ENCODE data around the gene WDR20.
"Not testable (repeated sequence)": the region's sequence is repeated elsewhere in the genome, so short reads cannot be mapped to it uniquely, and the experiment has no call there.

The WDR20 gene

DNA sequence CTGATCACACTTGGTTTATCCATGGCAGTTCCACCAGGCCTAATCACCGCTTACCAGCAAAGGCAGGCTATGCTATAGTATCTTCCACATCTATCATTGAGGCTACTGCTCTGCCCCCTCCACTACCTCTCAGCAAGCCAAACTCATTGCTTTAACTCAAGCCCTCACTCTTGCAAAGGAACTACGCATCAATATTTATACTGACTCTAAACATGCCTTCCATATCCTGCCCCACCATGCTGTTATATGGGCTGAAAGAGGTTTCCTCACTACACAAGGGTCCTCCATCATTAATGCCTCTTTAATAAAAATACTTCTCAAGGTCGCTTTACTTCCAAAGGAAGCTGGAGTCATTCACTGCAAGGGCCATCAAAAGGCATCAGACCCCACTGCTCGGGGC lies 104.1 kb downstream of the WDR20 start:
- not testable (repeated sequence) for DNase-seq

DNA sequence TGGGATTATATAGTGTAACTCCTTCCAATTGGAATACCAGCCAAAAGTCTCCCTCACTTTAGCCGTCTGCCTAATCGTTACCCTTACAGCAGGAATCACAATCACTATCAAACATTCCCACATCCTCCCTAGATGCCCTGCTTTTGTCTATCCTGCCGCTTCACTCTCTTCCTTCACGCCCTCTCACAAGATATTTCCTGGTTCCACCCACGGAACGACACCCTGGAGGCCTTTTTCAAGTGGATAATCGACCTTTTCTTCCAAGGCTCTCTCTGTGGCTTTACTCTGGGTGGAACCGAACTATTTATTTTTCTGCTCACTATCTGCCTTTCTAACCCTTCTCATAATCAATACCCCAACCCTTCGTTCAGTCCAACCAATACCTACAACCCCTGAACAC lies 106.4 kb downstream of the WDR20 start:
- no peak for DNase-seq

DNA sequence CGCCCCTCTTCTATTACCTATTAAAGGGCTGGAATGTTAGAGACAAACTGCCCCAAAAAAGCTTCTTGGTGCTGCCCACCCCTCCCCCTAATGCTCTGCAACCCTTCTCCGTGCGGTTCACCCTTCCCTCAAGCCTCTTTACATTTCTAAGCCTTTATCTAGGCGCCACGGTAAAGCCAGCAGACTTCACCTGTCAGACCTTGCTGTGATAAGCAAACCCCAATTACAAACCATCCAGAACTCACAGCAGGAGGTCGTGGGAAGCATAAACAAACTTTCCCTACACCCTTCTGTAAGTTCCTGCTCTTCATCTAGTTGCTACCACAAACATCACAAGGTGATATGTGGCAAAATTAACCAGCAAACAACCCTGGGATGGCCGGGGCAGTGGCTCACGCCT lies 108.4 kb downstream of the WDR20 start:
- no peak for DNase-seq

DNA sequence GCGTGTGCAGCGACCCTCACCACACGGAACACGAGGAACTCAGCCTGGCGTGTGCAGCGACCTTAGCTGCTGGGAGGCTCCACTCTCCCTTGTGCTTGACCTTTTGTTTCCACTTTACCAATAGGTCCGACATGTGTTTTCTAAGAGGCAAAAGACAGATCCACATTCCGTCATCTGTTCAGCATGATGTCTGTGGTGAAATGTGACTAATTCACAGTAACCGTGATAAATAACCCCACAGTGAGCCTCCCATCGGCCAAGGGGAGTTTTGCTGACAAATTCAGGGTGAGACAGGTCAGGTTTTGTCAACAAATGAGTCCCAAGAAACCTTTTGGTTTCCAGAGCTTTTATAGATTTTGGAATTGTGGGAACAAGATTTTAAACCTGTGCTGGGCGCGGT lies 109.3 kb downstream of the WDR20 start:
- no peak for DNase-seq

DNA sequence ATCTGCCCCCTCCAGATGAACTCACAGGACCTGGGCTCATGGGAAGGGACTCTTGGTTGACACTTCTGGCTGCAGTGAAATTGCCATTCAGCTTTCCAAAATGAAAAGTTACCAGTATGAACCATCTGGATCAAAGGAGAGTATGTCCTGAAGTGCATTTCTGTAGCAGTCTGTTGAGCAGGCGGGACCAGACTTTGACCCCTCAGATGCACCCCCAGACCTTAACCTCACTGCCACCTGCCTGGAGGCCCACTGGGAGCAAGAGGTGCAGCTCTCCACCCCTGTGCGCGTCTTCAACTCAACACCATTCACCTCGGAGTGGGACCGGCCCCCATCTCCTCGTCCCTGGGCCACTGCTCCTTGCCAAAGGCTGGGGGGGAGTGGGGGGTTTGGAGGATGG lies 110.3 kb downstream of the WDR20 start:
- DNase-seq: no peak

DNA sequence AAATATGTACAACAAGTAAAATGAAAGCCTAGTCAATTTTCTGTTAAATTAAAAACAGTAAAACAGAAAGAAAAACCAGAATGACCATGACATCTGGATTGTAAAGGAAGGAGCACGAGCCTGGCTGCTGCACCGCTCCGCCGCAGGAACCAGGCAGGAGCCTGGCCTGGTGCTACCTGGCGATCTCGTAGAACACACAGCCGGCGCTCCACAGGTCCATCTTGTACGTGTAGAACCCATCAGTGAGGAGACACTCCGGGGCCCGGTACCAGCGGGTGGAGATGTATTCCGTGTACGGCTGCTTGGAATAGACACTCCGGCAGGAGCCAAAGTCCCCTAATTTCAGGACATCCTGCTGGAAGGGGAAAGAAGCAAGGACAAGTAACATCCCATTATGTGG lies 110.9 kb downstream of the WDR20 start:
- DNase-seq: no peak

DNA sequence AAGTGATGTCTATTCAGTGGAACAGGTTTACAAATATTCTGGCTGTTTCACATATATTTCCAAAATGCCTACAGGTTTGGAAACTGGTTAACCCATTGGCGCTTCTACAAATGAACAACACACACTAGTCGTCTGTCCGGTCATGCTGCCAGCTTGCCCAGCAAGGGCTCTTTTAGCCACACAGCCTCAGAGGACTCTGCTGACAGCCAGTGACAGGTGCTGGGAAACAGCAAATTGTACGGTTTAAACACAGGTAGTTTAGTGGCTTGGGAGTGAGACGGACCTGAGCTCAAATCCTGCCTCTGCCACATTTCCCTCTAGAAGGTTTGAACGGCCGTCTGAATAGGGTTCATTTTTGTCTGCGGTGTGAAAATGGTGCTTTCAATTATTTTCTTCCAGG lies 111.5 kb downstream of the WDR20 start:
- no peak for DNase-seq

DNA sequence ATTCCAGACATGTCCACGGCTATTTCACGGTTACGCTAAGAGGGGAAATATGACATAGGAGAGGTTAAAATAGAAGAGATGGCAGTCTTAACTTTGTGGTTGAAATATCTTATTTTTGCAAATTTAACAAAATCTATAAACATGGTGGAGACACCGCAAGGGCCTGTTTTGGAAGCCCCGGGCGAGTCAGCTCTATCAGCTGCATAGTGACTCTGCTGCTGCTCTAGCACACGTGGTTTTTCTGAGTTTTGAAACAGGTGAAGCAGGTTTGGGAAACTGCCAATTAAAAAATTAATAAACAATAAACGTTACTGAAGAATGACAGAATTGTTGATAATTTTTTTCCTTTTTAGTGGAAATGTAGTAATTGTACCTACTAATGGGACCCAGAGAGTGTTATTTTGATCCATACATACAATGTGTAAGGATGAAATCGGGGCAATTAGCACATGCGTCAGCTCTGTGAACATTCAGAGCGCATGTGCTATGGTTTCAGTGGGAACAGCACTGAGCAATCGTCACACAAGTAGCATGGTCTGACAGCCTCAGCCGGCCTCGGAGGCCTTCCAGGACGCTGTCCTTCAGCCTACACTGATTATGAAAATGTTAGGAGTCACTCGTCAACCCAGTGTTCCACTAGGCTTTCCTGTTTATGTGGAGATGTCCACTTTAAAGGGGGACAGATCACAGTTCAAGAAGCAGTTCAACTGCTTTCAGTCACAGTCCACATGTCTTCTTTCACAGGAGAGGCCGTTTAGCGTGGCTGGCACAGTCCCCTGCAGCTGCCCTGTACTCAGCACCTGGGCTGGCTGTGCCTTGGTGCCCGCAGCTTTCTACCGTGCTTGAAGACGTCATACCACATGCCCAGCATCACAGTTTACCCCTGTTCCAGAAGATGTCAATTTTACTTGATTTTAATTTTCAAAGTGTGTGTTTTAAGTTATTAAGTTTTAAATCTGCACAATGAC lies 113.4 kb downstream of the WDR20 start:
- DNase-seq: no peak

DNA sequence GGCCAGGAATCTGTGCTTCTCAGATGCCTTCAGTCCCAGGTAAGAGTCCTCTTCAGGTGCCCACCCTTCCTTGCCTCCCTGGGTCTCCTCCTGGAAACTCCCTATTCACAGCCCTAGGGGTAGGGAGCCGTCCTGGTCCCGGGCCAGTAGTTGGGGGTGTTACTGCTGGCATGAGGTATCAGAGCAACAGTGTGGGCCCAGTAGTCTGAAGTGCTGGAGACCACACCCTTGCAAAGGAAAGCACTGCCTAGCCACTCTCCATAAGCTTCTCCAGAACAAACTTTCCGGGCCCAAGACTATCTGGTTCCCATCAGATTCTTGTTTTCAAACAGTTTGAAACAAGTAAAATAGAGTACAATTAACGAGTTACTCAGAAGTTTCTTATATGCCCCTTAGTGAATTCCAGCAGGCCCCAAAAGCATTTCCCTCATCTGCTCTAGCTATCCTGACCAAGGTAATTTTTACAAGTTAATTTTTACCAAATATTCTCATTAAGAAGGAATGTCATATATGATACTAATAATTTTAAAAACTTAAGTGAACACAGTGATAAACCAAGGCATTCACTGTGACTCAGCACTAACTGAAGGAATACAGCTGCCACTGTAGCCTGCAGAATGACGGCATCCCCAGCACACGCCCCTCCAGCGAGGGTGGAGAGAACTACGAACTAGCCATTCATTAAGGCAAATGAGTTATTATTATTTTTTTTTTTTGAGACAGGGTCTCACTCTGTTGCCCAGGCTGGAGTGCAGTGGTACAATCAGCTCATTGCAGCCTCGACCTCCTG lies 115.9 kb downstream of the WDR20 start:
- peak; percentile 66 for DNase-seq

DNA sequence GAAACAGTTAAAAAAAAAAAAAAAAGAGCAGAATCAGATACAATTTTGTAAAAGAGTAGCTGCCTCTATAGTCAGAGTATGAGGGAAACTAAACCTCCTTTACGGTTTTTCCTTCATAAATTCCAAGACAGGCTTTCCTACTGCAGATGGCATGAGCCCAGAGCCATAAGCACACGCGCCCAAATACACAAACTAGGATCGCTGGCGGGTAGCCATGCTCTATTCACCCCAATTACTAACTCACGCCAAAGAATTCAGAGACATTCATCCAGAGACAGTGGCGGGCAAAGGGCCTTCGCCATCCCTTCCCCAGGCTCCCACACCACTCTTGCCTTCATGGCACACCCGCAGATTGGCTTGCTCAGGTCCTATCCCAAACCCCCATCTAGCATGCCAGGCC lies 117.0 kb downstream of the WDR20 start:
- DNase-seq: no peak

DNA sequence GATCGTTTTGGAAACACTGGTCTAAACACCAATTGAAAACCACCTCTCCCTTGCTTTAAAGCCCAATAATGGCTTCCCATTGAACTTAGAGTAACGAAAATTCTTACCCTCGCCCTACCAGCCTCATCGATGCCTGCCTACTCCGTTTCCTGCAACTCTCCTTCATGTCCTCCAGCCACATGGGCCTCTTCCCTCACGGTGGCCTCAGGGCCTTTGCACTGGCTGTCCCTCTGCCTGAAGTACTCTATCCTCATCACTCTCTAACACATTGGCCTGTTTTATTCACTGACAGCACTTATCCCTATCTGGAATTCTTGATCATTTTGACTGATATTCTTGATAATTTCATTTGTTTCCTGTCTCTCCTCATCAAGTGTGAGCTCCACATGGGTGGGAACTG lies 118.4 kb downstream of the WDR20 start:
- no peak for DNase-seq
